ENCODE measurements around the gene ELMOD1.
"Not testable (repeated sequence)": the region's sequence is repeated elsewhere in the genome, so short reads cannot be mapped to it uniquely, and the experiment has no call there.

The ELMOD1 gene

GRCh38 chr11:107570015-107570414, 20.9 kb upstream of the ELMOD1 start:
- Mint-ChIP-seq H3K36me3 (ENCODE audit: low read depth) (peaks cover 6% of the 10 kb centered on the region), H3K27me3 (ENCODE audit: low read depth) (peaks cover 19% of the 10 kb centered on the region), H3K4me3 (no peak overlapping the region), H3K27ac (no peak overlapping the region), H3K9me3 (no peaks in the 10 kb centered on the region), H3K4me1 (ENCODE audit: low read depth) (peaks cover 18% of the 10 kb centered on the region)

- H3K4me3 Mint-ChIP-seq = no peak overlapping the region
- peaks cover 19% of the 10 kb centered on the region for H3K27me3 Mint-ChIP-seq (ENCODE audit: low read depth)
- H3K36me3 Mint-ChIP-seq (ENCODE audit: low read depth) = no peaks in the 10 kb centered on the region
- no peaks in the 10 kb centered on the region for H3K9me3 Mint-ChIP-seq
- H3K4me1 Mint-ChIP-seq (ENCODE audit: low read depth) = no peaks in the 10 kb centered on the region
- H3K27ac Mint-ChIP-seq = no peak overlapping the region
These were observed 17.5 kb upstream of the ELMOD1 start for GRCh38 chr11:107573438-107573837.

- not testable (repeated sequence) for H3K9me3 Mint-ChIP-seq; H3K36me3 Mint-ChIP-seq (ENCODE audit: low read depth); H3K4me1 Mint-ChIP-seq (ENCODE audit: low read depth); H3K27ac Mint-ChIP-seq; H3K4me3 Mint-ChIP-seq
- peaks cover 13% of the 10 kb centered on the region for H3K27me3 Mint-ChIP-seq (ENCODE audit: low read depth)
These were observed 14.2 kb upstream of the ELMOD1 start for GRCh38 chr11:107576497-107577345.

- Mint-ChIP-seq H3K27ac (no peak overlapping the region), H3K36me3 (ENCODE audit: low read depth) (no peaks in the 10 kb centered on the region), H3K4me1 (ENCODE audit: low read depth) (no peaks in the 10 kb centered on the region), H3K4me3 (no peak overlapping the region), H3K27me3 (ENCODE audit: low read depth) (peaks cover 12% of the 10 kb centered on the region), H3K9me3 (peaks cover 5% of the 10 kb centered on the region)
These were observed 13.6 kb upstream of the ELMOD1 start for GRCh38 chr11:107577346-107577711.

GRCh38 chr11:107579169-107579568, 11.8 kb upstream of the ELMOD1 start:
- not testable (repeated sequence) for H3K4me3 Mint-ChIP-seq; H3K36me3 Mint-ChIP-seq (ENCODE audit: low read depth); H3K27ac Mint-ChIP-seq; H3K4me1 Mint-ChIP-seq (ENCODE audit: low read depth); H3K9me3 Mint-ChIP-seq
- peaks cover 13% of the 10 kb centered on the region for H3K27me3 Mint-ChIP-seq (ENCODE audit: low read depth)

GRCh38 chr11:107581147-107581546, 9.8 kb upstream of the ELMOD1 start:
- H3K36me3 Mint-ChIP-seq (ENCODE audit: low read depth) = no peaks in the 10 kb centered on the region

GRCh38 chr11:107583629-107584195, 7.2 kb upstream of the ELMOD1 start:
- no peak overlapping the region for H3K4me3 Mint-ChIP-seq
- peaks cover 45% of the 10 kb centered on the region for H3K27me3 Mint-ChIP-seq (ENCODE audit: low read depth)
- peaks cover 9% of the 10 kb centered on the region for H3K9me3 Mint-ChIP-seq
- H3K27ac Mint-ChIP-seq = no peak overlapping the region
- no peaks in the 10 kb centered on the region for H3K36me3 Mint-ChIP-seq (ENCODE audit: low read depth)
- no peaks in the 10 kb centered on the region for H3K4me1 Mint-ChIP-seq (ENCODE audit: low read depth)

More at GRCh38 chr11:107581147-107581546, 9.8 kb upstream of the ELMOD1 start:
- Mint-ChIP-seq H3K9me3 (peaks cover 5% of the 10 kb centered on the region), H3K4me1 (ENCODE audit: low read depth) (no peaks in the 10 kb centered on the region), H3K27ac (no peak overlapping the region), H3K4me3 (no peak overlapping the region), H3K27me3 (ENCODE audit: low read depth) (peaks cover 19% of the 10 kb centered on the region)

GRCh38 chr11:107587306-107587979, 3.5 kb upstream of the ELMOD1 start:
- Mint-ChIP-seq H3K4me3 (no peak overlapping the region), H3K27ac (no peak overlapping the region), H3K4me1 (ENCODE audit: low read depth) (peaks cover 17% of the 10 kb centered on the region), H3K9me3 (peaks cover 4% of the 10 kb centered on the region), H3K36me3 (ENCODE audit: low read depth) (no peaks in the 10 kb centered on the region), H3K27me3 (ENCODE audit: low read depth) (peaks cover 76% of the 10 kb centered on the region)

GRCh38 chr11:107591378-107592230, 657 bp downstream of the ELMOD1 start:
- Mint-ChIP-seq H3K9me3 (peaks cover 4% of the 10 kb centered on the region), H3K4me3 (peak overlapping the region; percentile 75), H3K36me3 (ENCODE audit: low read depth) (no peaks in the 10 kb centered on the region), H3K27ac (peak overlapping the region; percentile 41), H3K4me1 (ENCODE audit: low read depth) (peaks cover 20% of the 10 kb centered on the region), H3K27me3 (ENCODE audit: low read depth) (peaks cover 87% of the 10 kb centered on the region)

GRCh38 chr11:107592231-107592590, 1.3 kb downstream of the ELMOD1 start:
- Mint-ChIP-seq H3K27ac (no peak overlapping the region), H3K27me3 (ENCODE audit: low read depth) (peaks cover 87% of the 10 kb centered on the region)

GRCh38 chr11:107592813-107593212, 1.9 kb downstream of the ELMOD1 start:
- Mint-ChIP-seq H3K4me3 (no peak overlapping the region), H3K9me3 (peaks cover 4% of the 10 kb centered on the region), H3K27ac (no peak overlapping the region), H3K27me3 (ENCODE audit: low read depth) (peaks cover 87% of the 10 kb centered on the region), H3K36me3 (ENCODE audit: low read depth) (no peaks in the 10 kb centered on the region), H3K4me1 (ENCODE audit: low read depth) (peaks cover 20% of the 10 kb centered on the region)

More at GRCh38 chr11:107592231-107592590, 1.3 kb downstream of the ELMOD1 start:
- Mint-ChIP-seq H3K36me3 (ENCODE audit: low read depth) (no peaks in the 10 kb centered on the region), H3K4me3 (peak overlapping the region; percentile 75), H3K4me1 (ENCODE audit: low read depth) (peaks cover 20% of the 10 kb centered on the region), H3K9me3 (peaks cover 4% of the 10 kb centered on the region)

- Mint-ChIP-seq H3K27ac (no peak overlapping the region), H3K27me3 (ENCODE audit: low read depth) (peaks cover 85% of the 10 kb centered on the region), H3K36me3 (ENCODE audit: low read depth) (no peaks in the 10 kb centered on the region), H3K4me3 (no peak overlapping the region), H3K4me1 (ENCODE audit: low read depth) (peaks cover 20% of the 10 kb centered on the region), H3K9me3 (no peaks in the 10 kb centered on the region)
These were observed 3.0 kb downstream of the ELMOD1 start for GRCh38 chr11:107593951-107594350.

- Mint-ChIP-seq H3K27ac (no peak overlapping the region), H3K4me1 (ENCODE audit: low read depth) (peaks cover 18% of the 10 kb centered on the region), H3K36me3 (ENCODE audit: low read depth) (no peaks in the 10 kb centered on the region), H3K4me3 (no peak overlapping the region), H3K9me3 (no peaks in the 10 kb centered on the region), H3K27me3 (ENCODE audit: low read depth) (peaks cover 78% of the 10 kb centered on the region)
These were observed 3.8 kb downstream of the ELMOD1 start for GRCh38 chr11:107594736-107595135.
